DND-41 (cell line): Measurements from ENCODE around the gene NEDD1.

Experiments
- CTCF ChIP-seq: IDR thresholded peaks from 2 replicates; pipeline ENCODE4 v1.5.1; 2012; ENCODE audit warnings: borderline replicate concordance, low read length, moderate library complexity, mild to moderate bottlenecking; ENCODE audit not compliant: poor library complexity, severe bottlenecking; ENCODE audit errors: extremely low read depth
- EZH2 ChIP-seq: IDR thresholded peaks from 3 replicates; pipeline ENCODE4 v1.6.1; 2012; ENCODE audit warnings: borderline replicate concordance, low read depth, mild to moderate bottlenecking, moderate library complexity, low read length, inconsistent platforms; ENCODE audit not compliant: severe bottlenecking

GRCh38 chr12:96881608-96882007 is 25.4 kb upstream of the NEDD1 start:
- TF ChIP-seq CTCF (no peak), EZH2 (no peak)
